Hepatic stellate cell (primary cell): ENCODE results near the gene ENPP4.
"Not testable (repeated sequence)": the region's sequence is repeated elsewhere in the genome, so short reads cannot be mapped to it uniquely, and the experiment has no call there.

Experiments used
- DNase-seq: peaks from one replicate; pipeline ENCODE4 v3.0.0; 2011; ENCODE audit warnings: low spot score

ENPP4 gene

GRCh38 chr6:46129629-46130511, at the start of gene ENPP4:
ENPP4 (plus strand) TSS chr6:46129989; CDS start chr6:46139584, 9,595 bp downstream.
- DNase-seq: peak; percentile 71

- DNase-seq: no peak
Observed at GRCh38 chr6:46080111-46080510, 49.7 kb upstream of the ENPP4 start.

GRCh38 chr6:46085688-46086087, 44.1 kb upstream of the ENPP4 start:
- DNase-seq: not testable (repeated sequence)

GRCh38 chr6:46090115-46091079, 39.4 kb upstream of the ENPP4 start:
- DNase-seq: peak; percentile 30

GRCh38 chr6:46091080-46091478, 38.7 kb upstream of the ENPP4 start:
- DNase-seq: no peak

- no peak for DNase-seq
Observed at GRCh38 chr6:46095251-46095650, 34.5 kb upstream of the ENPP4 start.

- DNase-seq: no peak
Observed at GRCh38 chr6:46097366-46097765, 32.4 kb upstream of the ENPP4 start.

GRCh38 chr6:46098678-46099077, 31.1 kb upstream of the ENPP4 start:
- DNase-seq: no peak

GRCh38 chr6:46099952-46100351, 29.8 kb upstream of the ENPP4 start:
- DNase-seq: no peak

GRCh38 chr6:46102123-46102522, 27.7 kb upstream of the ENPP4 start:
- DNase-seq: no peak

- no peak for DNase-seq
Observed at GRCh38 chr6:46103441-46104115, 26.2 kb upstream of the ENPP4 start.

GRCh38 chr6:46104209-46104608, 25.6 kb upstream of the ENPP4 start:
- no peak for DNase-seq

GRCh38 chr6:46105568-46105967, 24.2 kb upstream of the ENPP4 start:
- no peak for DNase-seq

- DNase-seq: no peak
Observed at GRCh38 chr6:46113370-46113769, 16.4 kb upstream of the ENPP4 start.

- DNase-seq: no peak
Observed at GRCh38 chr6:46115634-46116033, 14.2 kb upstream of the ENPP4 start.

- DNase-seq: no peak
Observed at GRCh38 chr6:46116289-46116688, 13.5 kb upstream of the ENPP4 start.

GRCh38 chr6:46118157-46118556, 11.6 kb upstream of the ENPP4 start:
- DNase-seq: no peak

- DNase-seq: no peak
Observed at GRCh38 chr6:46118836-46119235, 11.0 kb upstream of the ENPP4 start.

GRCh38 chr6:46119679-46120078, 10.1 kb upstream of the ENPP4 start:
- not testable (repeated sequence) for DNase-seq

GRCh38 chr6:46128476-46128875, 1.3 kb upstream of the ENPP4 start:
- no peak for DNase-seq

GRCh38 chr6:46129291-46129628, 529 bp upstream of the ENPP4 start:
- DNase-seq: no peak

- DNase-seq: no peak
Observed at GRCh38 chr6:46130666-46131065, 877 bp downstream of the ENPP4 start.
